HG03045 (cell line): Measurements from ENCODE around the gene SFXN5.

Source experiments
- ATAC-seq: cut with Tn5 transposase; IDR thresholded peaks from one replicate; pipeline ENCODE4 v1.9.1; 2021; ENCODE audit warnings: mild to moderate bottlenecking, moderate library complexity; ENCODE audit not compliant: unreplicated experiment

Gene SFXN5

GRCh38 chr2:72945450-72946019 lies 126.0 kb downstream of the SFXN5 start:
- no peak for ATAC-seq

DNA sequence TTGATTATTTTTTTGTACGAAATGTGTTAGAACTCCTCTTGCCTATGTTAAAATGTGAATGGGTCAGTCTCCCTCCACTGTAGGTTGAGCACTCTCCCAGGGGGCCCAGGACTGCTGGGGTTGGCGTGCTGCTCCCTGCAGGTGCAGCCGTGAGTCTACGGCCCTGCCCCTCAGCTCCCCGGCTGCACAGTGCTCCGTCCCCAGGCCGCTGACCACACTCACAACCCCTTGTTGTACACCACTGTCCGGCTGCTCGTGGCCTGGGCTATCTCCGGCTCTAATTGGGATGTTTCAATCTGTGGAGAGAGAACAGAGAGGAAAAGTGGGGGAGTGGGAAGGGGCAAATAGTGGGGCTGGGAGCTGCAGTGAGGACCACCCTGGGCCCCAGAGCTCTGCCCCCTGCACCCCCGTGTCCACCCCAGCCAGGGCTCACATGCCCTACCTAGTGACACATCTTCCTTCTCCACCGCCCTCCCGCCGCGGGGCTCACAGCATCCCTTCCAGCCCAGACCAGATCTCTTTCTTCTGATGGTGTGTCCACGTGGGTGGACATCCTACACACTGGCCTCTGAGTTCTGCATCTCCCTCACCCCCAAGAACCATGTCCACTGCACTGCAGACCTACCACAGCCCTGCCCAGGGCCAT lies 126.6 kb downstream of the SFXN5 start:
- no peak for ATAC-seq

GRCh38 chr2:72943540-72944395 lies 127.7 kb downstream of the SFXN5 start:
- ATAC-seq = no peak

- no peak for ATAC-seq
These were observed 128.6 kb downstream of the SFXN5 start for GRCh38 chr2:72942881-72943418.

DNA sequence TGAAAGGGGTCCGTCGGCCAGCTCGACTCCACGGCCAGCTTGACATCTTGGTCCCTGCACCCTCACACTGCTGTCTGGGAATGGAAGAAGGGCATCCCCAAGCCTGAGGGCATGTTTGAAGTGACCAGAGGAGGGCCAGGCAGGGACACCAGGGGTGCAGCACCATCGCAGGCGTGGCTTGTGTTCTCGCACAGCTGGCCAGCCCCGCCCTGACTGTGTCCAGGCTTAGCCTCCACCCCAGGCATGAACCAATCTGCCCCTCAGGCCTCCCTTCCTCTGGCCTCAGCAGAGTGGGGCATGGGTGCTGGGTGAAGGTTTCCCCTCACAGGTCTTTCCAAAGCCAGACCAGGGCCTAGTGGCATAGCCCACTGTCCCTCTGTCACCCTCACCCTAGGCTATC lies 129.2 kb downstream of the SFXN5 start:
- ATAC-seq = no peak

DNA sequence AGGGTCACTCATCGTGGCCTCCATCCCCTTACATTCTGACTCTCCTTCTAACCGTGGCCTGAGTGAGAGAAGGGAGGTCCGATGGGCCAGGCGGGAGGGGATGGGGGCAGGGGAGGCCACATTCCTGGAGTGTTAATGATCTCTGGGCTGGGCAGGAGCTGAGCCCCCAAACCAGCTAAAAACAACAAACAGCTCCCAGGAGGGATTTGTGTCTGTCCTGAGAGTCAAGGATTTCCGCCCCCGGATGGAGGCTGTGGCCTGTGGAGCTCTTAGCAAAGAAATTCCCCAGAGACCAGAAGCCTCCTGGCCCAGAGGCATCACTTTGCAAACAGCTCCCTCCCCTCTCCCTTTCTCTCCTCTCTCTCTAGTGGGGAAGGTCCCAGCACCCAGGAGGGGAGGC lies 130.7 kb downstream of the SFXN5 start:
- ATAC-seq = no peak

GRCh38 chr2:72940361-72940760 lies 131.2 kb downstream of the SFXN5 start:
- no peak for ATAC-seq

- no peak for ATAC-seq
These were observed 133.1 kb downstream of the SFXN5 start for GRCh38 chr2:72938455-72938854.

GRCh38 chr2:72937356-72937669 lies 134.2 kb downstream of the SFXN5 start:
- no peak for ATAC-seq

DNA sequence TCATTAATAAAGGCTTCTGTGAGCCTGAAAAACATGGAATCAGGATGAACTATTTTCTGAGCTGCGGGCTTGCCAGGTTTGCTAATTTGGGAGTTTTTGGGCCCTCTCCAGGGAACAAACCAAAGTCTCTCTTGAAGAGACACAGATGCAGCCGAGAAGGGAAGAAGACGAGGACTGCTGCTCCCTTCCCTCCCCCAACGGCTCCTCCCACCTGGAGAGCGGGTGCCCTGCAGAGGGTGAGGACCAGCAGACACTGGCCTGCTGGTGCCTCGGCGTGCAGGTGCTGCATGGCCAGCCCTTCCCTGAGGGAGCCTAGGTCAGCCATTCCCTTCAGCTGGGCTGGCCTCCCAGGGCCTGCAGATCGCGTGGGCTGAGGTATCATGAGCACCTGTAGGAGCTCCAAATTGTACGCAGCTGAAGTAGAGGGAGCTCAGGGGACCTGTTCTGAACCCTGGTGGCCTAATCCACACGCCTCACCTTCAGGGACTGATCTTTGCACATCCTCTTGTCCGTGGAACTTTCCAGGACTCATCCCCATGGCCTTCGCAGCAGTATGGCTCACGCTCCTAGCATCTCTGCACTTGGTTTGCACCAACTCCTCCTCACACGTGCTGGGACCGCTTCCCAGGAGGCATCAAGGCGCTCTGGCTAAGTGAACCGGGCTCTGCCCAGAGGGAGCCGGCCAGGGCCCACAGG lies 134.7 kb downstream of the SFXN5 start:
- ATAC-seq = no peak

DNA sequence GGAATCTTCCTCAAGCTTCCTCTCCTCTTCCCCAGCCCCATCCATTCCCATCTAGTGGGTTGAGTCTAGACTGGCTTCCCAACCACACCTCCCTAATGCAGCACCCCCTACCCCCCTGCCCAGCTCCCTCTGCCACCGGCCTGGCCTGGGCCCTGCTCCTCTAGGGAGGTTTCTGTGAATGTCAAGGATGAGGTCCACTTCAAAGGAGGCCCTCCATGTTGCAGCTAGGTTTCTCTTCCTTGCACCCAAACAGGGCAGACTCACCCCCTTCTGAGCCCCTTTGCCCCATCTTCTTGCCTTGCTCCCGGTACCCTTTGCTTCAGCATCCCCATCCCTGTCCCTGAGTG lies 135.9 kb downstream of the SFXN5 start:
- no peak for ATAC-seq

DNA sequence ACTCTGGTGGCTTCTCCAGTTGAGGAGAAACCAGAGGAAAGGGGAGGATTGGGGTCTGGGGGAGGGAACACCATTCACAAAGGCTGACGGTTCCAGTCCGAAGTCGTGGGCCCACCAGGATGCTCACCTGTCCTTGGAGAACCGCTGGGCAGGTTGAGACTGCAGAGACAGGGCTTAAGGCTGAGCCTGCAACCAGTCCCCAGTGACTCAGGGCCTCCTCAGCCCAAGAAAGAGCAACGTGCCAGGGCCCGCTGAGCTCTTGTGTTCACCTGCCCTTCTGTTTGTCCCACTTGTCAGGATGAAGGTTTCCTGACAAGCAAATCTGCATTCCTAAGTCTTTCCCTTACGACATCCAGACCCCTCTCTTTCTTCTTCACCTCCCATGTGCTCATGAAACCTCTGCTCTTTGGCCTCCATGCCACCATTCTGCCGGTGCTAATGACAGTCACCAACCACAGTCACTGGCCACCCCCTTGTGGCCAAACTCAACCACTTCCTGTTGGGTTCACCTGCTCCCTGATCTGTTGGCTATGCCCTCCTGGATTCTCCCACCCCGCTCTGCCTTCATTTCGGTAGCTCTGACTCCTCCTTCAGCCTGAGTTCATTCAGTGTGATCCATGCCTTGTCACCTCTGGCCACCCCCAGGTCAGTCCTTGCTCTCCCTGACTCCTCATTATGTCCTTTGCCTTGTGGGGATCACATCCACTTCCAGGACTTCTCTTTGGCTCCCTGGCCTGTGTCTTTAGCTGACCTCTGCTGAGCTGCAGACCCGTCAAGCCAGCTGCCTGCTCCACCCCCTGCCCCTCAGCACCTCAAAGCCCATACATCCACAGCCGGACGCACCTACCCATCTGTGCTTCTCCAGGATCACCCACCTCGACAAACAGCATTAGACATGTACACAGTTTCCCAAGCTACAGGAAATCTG lies 136.6 kb downstream of the SFXN5 start:
- no peak for ATAC-seq

DNA sequence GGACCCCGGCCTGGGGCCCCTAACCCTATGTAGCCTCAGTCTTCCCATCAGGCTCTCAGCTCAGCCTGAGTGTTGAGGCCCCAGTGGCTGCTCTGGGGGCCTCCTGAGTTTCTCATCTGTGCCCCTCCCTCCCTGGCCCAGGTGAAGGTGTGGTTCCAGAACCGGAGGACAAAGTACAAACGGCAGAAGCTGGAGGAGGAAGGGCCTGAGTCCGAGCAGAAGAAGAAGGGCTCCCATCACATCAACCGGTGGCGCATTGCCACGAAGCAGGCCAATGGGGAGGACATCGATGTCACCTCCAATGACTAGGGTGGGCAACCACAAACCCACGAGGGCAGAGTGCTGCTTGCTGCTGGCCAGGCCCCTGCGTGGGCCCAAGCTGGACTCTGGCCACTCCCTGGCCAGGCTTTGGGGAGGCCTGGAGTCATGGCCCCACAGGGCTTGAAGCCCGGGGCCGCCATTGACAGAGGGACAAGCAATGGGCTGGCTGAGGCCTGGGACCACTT lies 137.8 kb downstream of the SFXN5 start:
- ATAC-seq = no peak

- no peak for ATAC-seq
These were observed 138.3 kb downstream of the SFXN5 start for GRCh38 chr2:72933207-72933606.

GRCh38 chr2:72932805-72933204 lies 138.7 kb downstream of the SFXN5 start:
- no peak for ATAC-seq

DNA sequence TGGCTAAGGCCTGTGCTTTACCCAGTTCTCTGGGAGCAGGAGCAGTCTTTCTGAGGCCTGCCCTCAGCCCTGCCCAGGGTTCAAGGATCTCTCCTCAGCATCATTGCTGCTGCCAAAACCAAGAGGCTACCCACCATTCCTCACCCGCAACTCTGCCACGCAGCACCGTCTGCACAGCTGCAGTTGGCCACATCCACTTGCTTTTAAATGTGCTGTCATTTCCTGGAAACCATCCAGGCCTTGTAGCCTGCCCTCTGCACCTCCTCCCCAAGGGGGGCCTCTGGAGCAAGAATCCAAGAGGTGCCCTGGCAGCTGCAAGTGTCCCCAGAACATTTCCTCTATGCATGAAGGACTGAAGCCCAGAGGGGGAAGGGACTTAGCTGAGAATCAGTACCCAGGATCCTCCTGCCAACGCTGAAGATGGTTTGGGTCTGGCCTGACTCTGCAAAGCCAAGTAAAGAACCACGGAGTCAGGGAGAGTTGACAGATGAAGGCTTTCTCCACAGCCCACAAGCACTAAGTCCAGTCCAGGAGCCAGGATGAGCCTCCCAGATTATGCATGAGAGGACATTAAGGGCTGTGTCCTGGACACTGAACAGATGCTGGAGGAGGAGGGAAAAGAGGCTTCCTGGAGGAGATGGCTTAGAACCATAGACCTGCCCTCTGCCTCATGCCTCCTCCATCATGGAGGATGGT lies 139.3 kb downstream of the SFXN5 start:
- no peak for ATAC-seq

DNA sequence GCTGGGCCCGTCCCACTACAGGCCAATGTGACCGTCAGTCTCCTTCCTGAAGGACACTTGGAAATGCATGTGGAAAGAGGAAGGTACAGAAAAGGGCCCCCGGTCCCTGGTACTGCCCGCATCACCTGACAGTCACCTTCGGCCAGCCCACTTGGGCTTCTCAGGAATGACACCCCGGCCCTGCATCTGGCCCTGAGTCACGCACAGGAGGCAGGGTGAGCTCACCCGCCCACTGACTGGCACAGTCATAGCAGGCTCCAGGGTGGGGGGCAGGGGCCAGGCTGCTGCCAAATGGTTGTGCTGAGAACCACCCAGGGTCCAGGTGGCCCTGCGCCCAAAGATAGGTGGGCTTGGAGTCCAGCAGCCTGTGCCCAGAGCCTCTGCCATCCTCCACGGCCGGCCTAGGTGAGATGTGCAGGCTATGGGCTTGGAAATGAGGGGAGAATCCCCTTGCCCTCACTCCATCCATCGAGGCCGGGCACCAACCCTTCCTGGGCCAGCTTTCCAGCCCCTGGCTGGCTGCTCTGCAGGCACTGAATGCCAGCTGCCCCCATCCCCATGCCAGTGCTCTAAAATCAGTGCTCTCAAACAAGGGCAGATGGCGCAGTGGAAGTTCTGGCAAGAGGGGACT lies 140.1 kb downstream of the SFXN5 start:
- no peak for ATAC-seq

GRCh38 chr2:72929010-72929409 lies 142.5 kb downstream of the SFXN5 start:
- no peak for ATAC-seq
